ENCODE results near the gene ATXN2.

ATXN2 gene

GRCh38 chr12:111439657-111440151 lies 159.4 kb downstream of the ATXN2 start:
- H3K4me1 ChIP-seq: peaks cover 6% of the 10 kb centered on the region
- no peak overlapping the region for H3K4me2 ChIP-seq (ENCODE audit: low read length)

GRCh38 chr12:111438481-111438880 lies 160.6 kb downstream of the ATXN2 start:
- Histone ChIP-seq H3K27me3 (ENCODE audit: control insufficient read depth, insufficient read depth, low read length) (no peaks in the 10 kb centered on the region), H3K4me2 (ENCODE audit: low read length) (no peak overlapping the region), H3K79me2 (peaks cover 7% of the 10 kb centered on the region), H3K9ac (no peak overlapping the region), H3K4me3 (ENCODE audit: low read depth, low read length) (no peak overlapping the region), H3K9me3 (ENCODE audit: control insufficient read depth, low read length) (no peaks in the 10 kb centered on the region), H3K27ac (no peak overlapping the region), H3K36me3 (ENCODE audit: control insufficient read depth, insufficient read depth, low read length) (no peaks in the 10 kb centered on the region), H2AFZ (no peak overlapping the region), H3K4me1 (peaks cover 4% of the 10 kb centered on the region)
- no peak for TF ChIP-seq CTCF (IDR thresholded peaks at IDR 0.05)

More at GRCh38 chr12:111439657-111440151, 159.4 kb downstream of the ATXN2 start:
- Histone ChIP-seq H3K36me3 (ENCODE audit: control insufficient read depth, insufficient read depth, low read length) (no peaks in the 10 kb centered on the region), H3K9me3 (ENCODE audit: control insufficient read depth, low read length) (no peaks in the 10 kb centered on the region), H3K79me2 (peaks cover 7% of the 10 kb centered on the region), H2AFZ (no peak overlapping the region), H3K27me3 (ENCODE audit: control insufficient read depth, insufficient read depth, low read length) (no peaks in the 10 kb centered on the region), H3K9ac (no peak overlapping the region), H3K4me3 (ENCODE audit: low read depth, low read length) (no peak overlapping the region), H3K27ac (peak overlapping the region; percentile 3)
- no peak for TF ChIP-seq CTCF (IDR thresholded peaks at IDR 0.05)

GRCh38 chr12:111437816-111438454 lies 161.2 kb downstream of the ATXN2 start:
- H3K27me3 ChIP-seq (ENCODE audit: control insufficient read depth, insufficient read depth, low read length): no peaks in the 10 kb centered on the region
- peaks cover 4% of the 10 kb centered on the region for H3K4me1 ChIP-seq
- no peak for TF ChIP-seq CTCF (IDR thresholded peaks at IDR 0.05)
- peaks cover 7% of the 10 kb centered on the region for H3K79me2 ChIP-seq
- H3K9ac ChIP-seq: no peak overlapping the region
- H3K36me3 ChIP-seq (ENCODE audit: control insufficient read depth, insufficient read depth, low read length): no peaks in the 10 kb centered on the region
- H2AFZ ChIP-seq: no peak overlapping the region
- H3K27ac ChIP-seq: no peak overlapping the region
- H3K9me3 ChIP-seq (ENCODE audit: control insufficient read depth, low read length): no peaks in the 10 kb centered on the region
- H3K4me3 ChIP-seq (ENCODE audit: low read depth, low read length): no peak overlapping the region
- no peak overlapping the region for H3K4me2 ChIP-seq (ENCODE audit: low read length)

GRCh38 chr12:111436811-111437210 lies 162.3 kb downstream of the ATXN2 start:
- no peak overlapping the region for H3K27ac ChIP-seq

More at GRCh38 chr12:111436811-111437210, 162.3 kb downstream of the ATXN2 start:
- no peak for TF ChIP-seq CTCF (IDR thresholded peaks at IDR 0.05)
- peaks cover 4% of the 10 kb centered on the region for H3K4me1 ChIP-seq
- H2AFZ ChIP-seq: no peak overlapping the region
- no peaks in the 10 kb centered on the region for H3K36me3 ChIP-seq (ENCODE audit: control insufficient read depth, insufficient read depth, low read length)
- H3K79me2 ChIP-seq: peaks cover 7% of the 10 kb centered on the region
- no peak overlapping the region for H3K9ac ChIP-seq
- no peak overlapping the region for H3K4me3 ChIP-seq (ENCODE audit: low read depth, low read length)
- no peaks in the 10 kb centered on the region for H3K27me3 ChIP-seq (ENCODE audit: control insufficient read depth, insufficient read depth, low read length)
- no peak overlapping the region for H3K4me2 ChIP-seq (ENCODE audit: low read length)
- no peaks in the 10 kb centered on the region for H3K9me3 ChIP-seq (ENCODE audit: control insufficient read depth, low read length)
